T-helper 1 cell treated with Interleukin-12 subunit alpha and Interleukin-12 subunit beta and Interleukin-4 antibody, amounts not matched to agents 30 μg/mL and 1 μg/mL, for 36 hours (primary cell): ENCODE measurements around the gene CD163.
"Not testable (repeated sequence)": the region's sequence is repeated elsewhere in the genome, so short reads cannot be mapped to it uniquely, and the experiment has no call there.

ENCODE experiments used
- H3K27ac Mint-ChIP-seq: one replicate; pipeline ENCODE4 v1.8.0; 2021; ENCODE audit warnings: mild to moderate bottlenecking, mixed read lengths
- H3K27me3 Mint-ChIP-seq: one replicate; pipeline ENCODE4 v1.8.0; 2021; ENCODE audit warnings: low read depth, mixed read lengths
- H3K36me3 Mint-ChIP-seq: one replicate; pipeline ENCODE4 v1.8.0; 2021; ENCODE audit warnings: low read depth, mixed read lengths
- H3K4me1 Mint-ChIP-seq: one replicate; pipeline ENCODE4 v1.8.0; 2021; ENCODE audit warnings: low read depth, mixed read lengths
- H3K4me3 Mint-ChIP-seq: one replicate; pipeline ENCODE4 v1.8.0; 2021; ENCODE audit warnings: mild to moderate bottlenecking, moderate library complexity, mixed read lengths
- H3K9me3 Mint-ChIP-seq: one replicate; pipeline ENCODE4 v1.8.0; 2021; ENCODE audit warnings: mixed read lengths

Gene CD163

DNA sequence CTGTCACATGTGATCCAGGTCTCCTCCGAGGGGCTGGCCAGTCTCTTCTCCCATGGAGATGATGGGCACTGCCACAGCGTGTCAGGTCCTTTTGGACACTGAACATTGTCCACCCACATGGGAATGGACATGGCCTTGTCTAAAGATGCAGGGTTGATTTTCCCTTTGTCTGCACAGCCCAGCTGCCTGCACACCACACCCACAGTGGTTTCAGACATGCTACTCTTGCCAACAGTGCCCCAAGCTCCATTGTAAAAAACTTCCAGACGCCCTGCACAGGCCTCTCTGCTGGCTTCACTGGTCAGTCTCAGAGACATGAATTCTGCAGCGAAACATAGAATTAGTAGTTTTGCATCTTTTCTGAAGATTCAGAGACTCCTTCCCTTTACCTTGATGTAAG, 18.5 kb downstream of the CD163 start:
- no peaks in the 10 kb centered on the region for H3K4me1 Mint-ChIP-seq
- no peaks in the 10 kb centered on the region for H3K27me3 Mint-ChIP-seq
- H3K27ac Mint-ChIP-seq: no peak overlapping the region
- no peaks in the 10 kb centered on the region for H3K9me3 Mint-ChIP-seq
- H3K4me3 Mint-ChIP-seq: no peak overlapping the region
- no peaks in the 10 kb centered on the region for H3K36me3 Mint-ChIP-seq

DNA sequence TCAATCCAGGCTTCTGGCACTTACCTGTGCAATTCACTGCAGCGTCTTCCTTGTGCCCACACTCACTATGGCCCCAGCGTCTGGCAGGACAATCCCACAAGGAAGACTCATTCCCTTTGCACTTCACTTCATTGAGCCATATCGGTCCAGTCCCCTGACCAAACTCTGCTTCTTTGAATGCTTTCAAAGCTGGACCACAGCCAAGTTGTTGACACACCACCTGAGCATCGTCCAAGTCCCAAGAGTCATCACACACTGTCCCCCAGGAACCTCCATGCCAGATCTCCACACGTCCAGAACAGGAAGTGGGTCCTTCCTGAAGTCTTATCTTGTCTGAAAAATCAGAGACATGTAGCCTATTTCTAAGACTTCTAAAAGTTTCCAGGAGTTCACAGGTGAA, 20.2 kb downstream of the CD163 start:
- no peaks in the 10 kb centered on the region for H3K9me3 Mint-ChIP-seq
- H3K27me3 Mint-ChIP-seq: no peaks in the 10 kb centered on the region
- H3K4me3 Mint-ChIP-seq: no peak overlapping the region
- H3K27ac Mint-ChIP-seq: no peak overlapping the region
- no peaks in the 10 kb centered on the region for H3K4me1 Mint-ChIP-seq
- no peaks in the 10 kb centered on the region for H3K36me3 Mint-ChIP-seq

DNA sequence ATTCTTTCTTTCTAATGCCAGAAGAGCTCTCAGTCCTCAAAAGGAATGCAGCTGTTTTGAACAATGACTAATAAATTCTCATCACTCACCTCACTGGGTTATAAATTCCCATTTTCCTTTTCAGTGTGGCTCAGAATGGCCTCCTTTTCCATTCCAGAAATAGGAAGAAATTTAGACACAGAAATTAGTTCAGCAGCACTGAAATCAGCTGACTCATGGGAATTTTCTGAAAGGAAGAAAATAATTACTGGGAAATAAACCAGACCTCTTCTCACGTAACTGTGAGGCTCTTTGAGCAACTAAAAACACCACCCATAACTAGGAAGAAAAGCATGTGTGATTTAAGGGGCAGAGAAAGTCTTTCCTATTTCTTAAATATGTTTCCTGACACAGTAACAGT, 23.8 kb downstream of the CD163 start:
- Mint-ChIP-seq H3K9me3 (no peaks in the 10 kb centered on the region), H3K27ac (no peak overlapping the region)

DNA sequence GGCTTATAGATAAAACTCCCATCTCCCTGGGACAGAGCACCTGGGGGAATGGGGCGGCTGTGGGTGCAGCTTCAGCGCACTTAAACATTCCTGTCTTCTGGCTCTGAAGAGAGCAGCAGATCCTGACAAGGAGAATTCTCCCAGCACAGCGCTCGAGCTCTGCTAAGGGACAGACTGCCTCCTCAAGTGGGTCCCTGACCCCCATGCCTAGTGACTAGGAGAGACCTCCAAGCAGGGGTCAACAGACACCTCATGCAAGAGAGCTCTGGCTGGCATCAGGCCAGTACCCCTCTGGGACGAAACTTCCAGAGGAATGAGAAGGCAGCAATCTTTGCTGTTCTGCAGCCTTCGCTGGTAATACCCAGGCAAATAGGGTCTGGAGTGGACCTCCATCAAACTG, 31.5 kb downstream of the CD163 start:
- H3K9me3 Mint-ChIP-seq: peaks cover 3% of the 10 kb centered on the region
- no peak overlapping the region for H3K27ac Mint-ChIP-seq

More for the DNA sequence above, 23.8 kb downstream of the CD163 start:
- H3K36me3 Mint-ChIP-seq: no peaks in the 10 kb centered on the region
- no peak overlapping the region for H3K4me3 Mint-ChIP-seq
- no peaks in the 10 kb centered on the region for H3K4me1 Mint-ChIP-seq
- peaks cover 3% of the 10 kb centered on the region for H3K27me3 Mint-ChIP-seq

DNA sequence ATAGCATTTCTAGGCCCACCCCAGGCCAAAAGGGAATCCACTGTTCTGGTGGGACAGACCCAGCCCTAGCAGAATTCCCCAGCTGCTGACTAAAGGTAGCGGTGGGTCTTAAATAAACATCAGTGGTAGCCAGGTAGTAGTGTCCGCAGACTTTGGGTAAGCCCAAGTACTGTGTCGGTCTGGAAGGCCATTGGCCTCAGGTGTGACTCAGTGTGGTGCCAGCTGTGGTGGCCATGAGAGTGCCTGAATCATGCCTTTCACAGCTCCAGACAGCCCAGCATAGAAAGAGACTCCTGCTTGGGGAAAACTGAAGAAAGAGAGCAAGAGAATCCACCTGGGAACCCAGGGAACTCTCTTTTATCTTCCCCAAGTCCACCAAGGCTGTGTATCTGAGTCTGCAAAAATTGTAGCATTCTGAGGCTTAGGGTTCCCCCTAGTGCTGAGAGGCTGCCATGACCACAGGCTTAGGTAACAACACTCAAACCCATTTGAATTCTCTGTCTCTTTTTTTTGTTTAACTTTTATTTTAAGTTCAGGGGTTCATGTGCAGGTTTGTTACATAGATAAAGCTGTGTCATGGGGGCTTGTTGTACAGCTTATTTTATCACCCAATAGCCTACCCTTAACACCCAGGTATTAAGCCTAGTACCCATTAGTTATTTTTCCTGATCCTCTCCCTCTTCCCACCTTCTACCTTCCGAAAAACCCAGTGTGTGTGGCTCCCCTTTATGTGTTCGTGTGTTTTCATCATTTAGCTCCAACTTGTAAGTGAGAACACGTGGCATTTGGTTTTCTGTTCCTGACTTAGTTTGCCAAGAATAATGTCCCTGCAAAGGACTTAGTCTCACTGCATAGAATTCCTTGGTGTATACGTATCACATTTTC, 43.0 kb downstream of the CD163 start:
- no peak overlapping the region for H3K4me3 Mint-ChIP-seq
- no peak overlapping the region for H3K27ac Mint-ChIP-seq
- peaks cover 2% of the 10 kb centered on the region for H3K27me3 Mint-ChIP-seq
- no peaks in the 10 kb centered on the region for H3K36me3 Mint-ChIP-seq
- no peaks in the 10 kb centered on the region for H3K9me3 Mint-ChIP-seq
- no peaks in the 10 kb centered on the region for H3K4me1 Mint-ChIP-seq

More for the DNA sequence above, 31.5 kb downstream of the CD163 start:
- H3K36me3 Mint-ChIP-seq: no peaks in the 10 kb centered on the region
- H3K4me3 Mint-ChIP-seq: no peak overlapping the region
- peaks cover 10% of the 10 kb centered on the region for H3K27me3 Mint-ChIP-seq
- no peaks in the 10 kb centered on the region for H3K4me1 Mint-ChIP-seq

DNA sequence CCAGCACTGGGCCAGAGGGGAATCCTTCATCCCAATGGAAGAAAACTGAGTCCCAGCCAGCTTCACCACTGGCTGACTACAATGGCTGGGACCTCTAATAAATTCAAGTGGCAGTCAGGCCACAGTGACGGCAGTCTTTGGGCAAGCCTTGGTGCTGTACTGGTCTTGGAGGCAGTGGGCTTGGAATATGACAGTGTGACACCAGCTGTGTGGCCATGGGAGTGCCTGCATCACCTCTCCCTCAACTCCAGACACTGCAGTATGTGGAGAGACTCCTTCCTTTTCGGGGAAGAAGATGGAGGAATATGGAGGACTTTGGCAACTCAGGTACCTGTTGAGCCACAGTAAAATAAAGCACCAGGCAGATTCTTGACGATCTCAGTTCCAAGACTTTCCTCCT, 43.6 kb downstream of the CD163 start:
- Mint-ChIP-seq H3K9me3 (no peaks in the 10 kb centered on the region), H3K27me3 (no peaks in the 10 kb centered on the region), H3K36me3 (no peaks in the 10 kb centered on the region), H3K4me3 (no peak overlapping the region), H3K27ac (no peak overlapping the region), H3K4me1 (no peaks in the 10 kb centered on the region)

DNA sequence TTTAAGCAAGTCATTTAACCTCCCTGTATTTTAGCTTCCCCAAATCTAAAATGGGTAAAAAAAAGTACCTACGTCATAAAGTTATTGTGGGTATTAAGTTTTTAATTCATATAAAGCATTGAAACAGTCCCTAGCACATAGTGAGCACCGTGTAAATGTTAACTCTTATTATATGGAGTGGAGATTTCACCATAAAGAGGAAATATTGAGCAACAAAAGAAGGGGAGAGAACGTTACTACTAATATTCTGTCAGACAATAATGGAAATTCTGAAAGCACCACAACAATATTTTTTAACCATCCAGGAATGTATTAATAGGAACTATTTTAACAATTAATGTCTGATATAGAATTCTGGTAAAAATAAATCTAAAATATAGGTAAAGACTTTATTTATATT, 51.8 kb downstream of the CD163 start:
- Mint-ChIP-seq H3K27ac (no peak overlapping the region), H3K4me3 (no peak overlapping the region), H3K36me3 (no peaks in the 10 kb centered on the region), H3K27me3 (peaks cover 13% of the 10 kb centered on the region), H3K4me1 (no peaks in the 10 kb centered on the region), H3K9me3 (no peaks in the 10 kb centered on the region)

DNA sequence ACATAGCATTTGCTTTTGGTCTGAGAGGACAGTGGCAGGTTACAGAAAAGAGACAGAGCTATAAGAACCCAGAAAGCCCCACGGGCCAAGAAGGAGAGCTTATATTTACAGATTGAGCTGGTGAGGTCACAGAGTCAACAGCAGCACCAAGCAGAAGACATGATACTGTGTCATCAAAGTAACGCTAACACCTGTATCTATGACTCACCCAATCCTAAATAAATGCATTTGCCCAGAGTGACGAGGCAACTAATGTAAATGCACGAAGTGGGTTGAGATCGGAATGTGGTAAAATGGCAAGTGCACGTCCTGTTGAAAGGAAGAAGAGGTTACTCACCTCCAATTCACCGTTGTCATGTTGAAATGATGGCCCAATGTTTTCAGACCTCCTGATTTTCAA, 52.9 kb downstream of the CD163 start:
- H3K27me3 Mint-ChIP-seq: peaks cover 15% of the 10 kb centered on the region
- H3K27ac Mint-ChIP-seq: no peak overlapping the region
- H3K9me3 Mint-ChIP-seq: no peaks in the 10 kb centered on the region
- no peak overlapping the region for H3K4me3 Mint-ChIP-seq
- H3K4me1 Mint-ChIP-seq: no peaks in the 10 kb centered on the region
- H3K36me3 Mint-ChIP-seq: no peaks in the 10 kb centered on the region

DNA sequence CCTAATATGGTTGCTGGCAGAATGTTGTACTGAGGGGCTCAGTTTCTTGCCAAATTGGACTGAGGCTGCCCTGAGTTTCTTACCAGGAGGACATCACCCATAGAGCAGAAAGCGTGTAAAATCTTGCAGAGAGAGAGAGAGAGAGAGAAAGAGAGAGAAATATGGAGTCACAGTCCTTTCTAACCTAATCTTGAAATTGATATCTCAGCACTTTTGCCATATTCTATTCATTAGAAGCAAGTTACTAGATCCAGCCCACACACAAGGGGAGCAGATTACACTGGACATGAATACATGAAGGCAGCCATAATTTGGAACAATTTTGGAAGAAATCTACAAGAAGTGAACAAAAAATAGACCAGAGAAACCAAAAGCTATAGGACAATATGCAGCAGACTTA, 55.5 kb downstream of the CD163 start:
- Mint-ChIP-seq H3K36me3 (no peaks in the 10 kb centered on the region), H3K27me3 (peaks cover 22% of the 10 kb centered on the region), H3K9me3 (no peaks in the 10 kb centered on the region), H3K4me3 (no peak overlapping the region), H3K27ac (no peak overlapping the region), H3K4me1 (no peaks in the 10 kb centered on the region)

DNA sequence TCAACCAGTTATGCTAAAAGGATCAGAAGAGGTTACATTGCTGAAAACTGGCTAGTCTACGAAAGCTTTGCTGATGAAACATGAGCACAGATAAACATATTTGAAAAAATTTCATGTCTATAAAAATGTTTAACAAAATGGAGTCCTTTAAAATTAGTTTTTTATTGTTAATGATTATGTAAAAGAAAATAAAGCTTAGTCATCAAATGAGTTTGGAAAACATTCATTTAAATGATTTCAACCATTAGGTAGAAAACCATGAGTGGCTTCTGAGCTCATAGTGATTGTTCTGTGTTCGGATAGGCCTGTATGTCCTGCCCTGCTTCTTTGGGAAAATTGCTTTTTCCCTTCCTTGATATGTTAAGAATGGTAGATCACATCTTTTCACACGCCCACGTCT, 59.0 kb downstream of the CD163 start:
- Mint-ChIP-seq H3K4me1 (peaks cover 3% of the 10 kb centered on the region), H3K4me3 (no peak overlapping the region), H3K36me3 (no peaks in the 10 kb centered on the region), H3K27me3 (peaks cover 49% of the 10 kb centered on the region), H3K9me3 (peaks cover 3% of the 10 kb centered on the region), H3K27ac (no peak overlapping the region)

DNA sequence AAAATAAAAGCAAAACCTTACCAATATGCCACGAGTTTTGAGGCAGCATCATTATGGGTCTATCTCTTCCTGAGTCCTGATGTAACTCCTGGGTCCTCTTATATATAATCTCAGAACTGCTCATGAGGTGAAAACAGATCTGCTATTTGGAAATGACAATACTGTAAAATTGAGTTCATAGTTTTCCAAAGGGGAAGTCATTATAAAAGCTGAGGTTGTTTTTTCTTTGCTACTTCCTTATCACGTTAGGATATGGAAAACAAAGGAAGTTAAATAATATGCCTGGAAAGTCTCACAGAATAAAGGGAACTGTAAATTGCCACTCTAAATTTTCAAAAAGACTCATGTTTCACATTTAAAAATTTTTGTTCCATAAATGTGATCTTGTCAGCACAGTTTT, 59.5 kb downstream of the CD163 start, which contains the start of gene CD163L1:
Gene CD163L1 (minus strand): TSS at position 78 of the 400 bp plus-strand sequence. CDS start 26 bp downstream, at position 52.
- peaks cover 5% of the 10 kb centered on the region for H3K9me3 Mint-ChIP-seq
- H3K36me3 Mint-ChIP-seq: no peaks in the 10 kb centered on the region
- H3K27ac Mint-ChIP-seq: no peak within 1 kb of the TSS
- H3K4me3 Mint-ChIP-seq: no peak within 1 kb of the TSS
- H3K27me3 Mint-ChIP-seq: peaks cover 53% of the 10 kb centered on the region
- H3K4me1 Mint-ChIP-seq: peaks cover 3% of the 10 kb centered on the region

DNA sequence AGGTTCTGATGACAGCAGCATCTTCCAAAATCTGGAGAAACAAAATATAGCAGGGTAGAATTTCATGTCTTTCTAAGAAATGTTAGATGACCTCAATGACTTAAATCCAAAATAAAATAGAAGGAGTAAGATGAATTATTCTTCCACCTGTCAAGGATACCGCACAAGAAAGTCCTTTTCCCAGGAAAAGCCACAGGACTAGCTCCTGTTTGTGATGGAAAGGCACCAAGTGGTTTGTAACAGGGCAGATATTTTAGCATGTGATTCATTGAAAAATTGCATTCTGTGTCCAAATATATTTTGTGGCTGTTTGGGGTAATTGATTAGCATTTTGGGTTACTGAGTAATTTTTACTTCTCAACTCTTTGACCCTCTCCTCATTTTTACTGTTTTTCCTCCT, 62.4 kb downstream of the CD163 start:
- H3K27ac Mint-ChIP-seq: no peak overlapping the region
- peaks cover 5% of the 10 kb centered on the region for H3K9me3 Mint-ChIP-seq
- H3K36me3 Mint-ChIP-seq: no peaks in the 10 kb centered on the region
- H3K27me3 Mint-ChIP-seq: peaks cover 54% of the 10 kb centered on the region
- H3K4me1 Mint-ChIP-seq: peaks cover 3% of the 10 kb centered on the region
- H3K4me3 Mint-ChIP-seq: no peak overlapping the region

DNA sequence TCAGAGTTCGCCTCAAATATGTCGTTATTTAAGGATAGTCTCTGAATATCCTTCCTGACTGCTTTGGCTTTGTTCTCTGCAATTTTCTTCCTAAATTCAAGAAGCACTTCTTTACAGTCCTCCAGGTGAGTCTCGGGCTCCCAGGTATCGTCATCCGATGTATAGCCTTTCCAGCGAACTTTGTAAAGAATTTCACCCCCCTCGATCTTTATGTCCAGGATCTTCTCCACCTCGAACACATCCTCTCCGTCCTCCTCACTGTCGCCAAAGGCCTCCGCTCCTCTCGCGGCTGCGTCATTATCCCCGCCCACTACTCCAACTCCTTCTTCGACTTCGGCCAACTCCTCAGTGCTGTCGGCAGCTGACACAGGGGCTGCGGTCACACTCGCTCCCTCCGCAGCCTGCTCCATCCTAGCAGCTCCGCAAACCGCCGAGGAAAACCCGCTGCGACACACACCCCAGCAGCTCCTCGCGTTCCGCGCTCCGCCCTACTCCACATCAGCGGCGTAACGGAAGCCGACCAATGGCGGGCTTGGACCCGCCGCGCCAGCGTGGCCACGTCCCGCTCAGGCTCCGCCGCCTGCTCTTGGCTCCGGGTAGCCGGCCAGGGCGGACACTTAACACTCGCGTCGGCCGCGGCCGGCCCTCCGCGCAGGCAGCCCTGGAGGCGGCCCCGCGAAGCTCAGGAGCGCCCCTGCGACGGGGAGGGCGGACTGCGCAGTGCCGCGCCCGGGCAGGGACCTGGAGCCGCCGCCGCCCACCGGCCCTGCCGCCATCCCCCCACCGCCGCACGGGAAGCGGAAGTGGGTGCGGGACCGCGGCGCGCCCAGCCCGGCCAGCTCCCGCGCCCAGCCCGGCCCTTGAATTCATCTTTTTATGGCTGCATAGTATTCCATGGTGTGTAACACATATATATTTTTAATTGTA, 63.7 kb downstream of the CD163 start:
- H3K36me3 Mint-ChIP-seq: no peaks in the 10 kb centered on the region
- H3K9me3 Mint-ChIP-seq: peaks cover 5% of the 10 kb centered on the region
- peak overlapping the region; percentile 56 for H3K27ac Mint-ChIP-seq
- H3K4me3 Mint-ChIP-seq: peak overlapping the region; percentile 68
- peaks cover 50% of the 10 kb centered on the region for H3K27me3 Mint-ChIP-seq
- peaks cover 3% of the 10 kb centered on the region for H3K4me1 Mint-ChIP-seq

DNA sequence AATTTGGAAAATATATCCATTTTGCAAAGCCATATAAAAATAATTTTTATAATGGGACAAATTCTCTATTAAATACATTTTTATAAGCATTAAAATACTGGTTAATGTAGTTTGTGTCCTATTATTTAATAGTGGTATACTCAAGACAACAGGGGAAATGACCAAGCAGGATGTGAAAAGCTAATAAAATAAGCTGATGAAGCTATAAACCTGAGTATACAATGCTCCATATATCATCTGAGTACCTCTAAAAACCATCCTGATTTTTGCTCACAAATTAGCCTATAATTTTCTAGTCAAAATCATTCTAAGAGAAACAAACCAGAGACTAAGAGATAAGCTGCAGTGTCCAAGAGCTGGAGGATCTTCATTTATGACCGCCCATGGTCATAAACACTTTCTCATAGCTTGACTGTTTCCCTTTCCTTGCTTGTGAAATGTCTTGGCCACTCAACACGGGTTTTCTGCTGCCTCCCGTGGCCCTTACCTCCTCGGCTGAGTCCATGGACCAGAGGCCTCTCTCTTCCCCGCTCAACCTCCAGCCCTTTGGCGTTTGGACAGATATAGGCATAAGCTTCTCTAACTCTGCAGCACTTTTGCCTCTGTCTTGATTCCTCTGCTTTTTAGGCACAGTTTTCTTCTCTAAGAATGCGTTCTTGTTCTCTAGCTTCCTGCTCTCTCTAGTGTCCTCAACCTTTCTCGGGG, 65.1 kb downstream of the CD163 start:
- H3K4me1 Mint-ChIP-seq, H3K9me3 Mint-ChIP-seq, H3K36me3 Mint-ChIP-seq, H3K4me3 Mint-ChIP-seq, H3K27ac Mint-ChIP-seq: not testable (repeated sequence)
- H3K27me3 Mint-ChIP-seq: peaks cover 44% of the 10 kb centered on the region
